HG03060 (cell line): ENCODE measurements around the gene OR10R2.
"Not testable (repeated sequence)": the region's sequence is repeated elsewhere in the genome, so short reads cannot be mapped to it uniquely, and the experiment has no call there.

Experiments used
- ATAC-seq: cut with Tn5 transposase; IDR thresholded peaks from one replicate; pipeline ENCODE4 v1.9.1; 2021; ENCODE audit warnings: low read depth, moderate number of reproducible peaks; ENCODE audit not compliant: unreplicated experiment

The OR10R2 gene, protein sequence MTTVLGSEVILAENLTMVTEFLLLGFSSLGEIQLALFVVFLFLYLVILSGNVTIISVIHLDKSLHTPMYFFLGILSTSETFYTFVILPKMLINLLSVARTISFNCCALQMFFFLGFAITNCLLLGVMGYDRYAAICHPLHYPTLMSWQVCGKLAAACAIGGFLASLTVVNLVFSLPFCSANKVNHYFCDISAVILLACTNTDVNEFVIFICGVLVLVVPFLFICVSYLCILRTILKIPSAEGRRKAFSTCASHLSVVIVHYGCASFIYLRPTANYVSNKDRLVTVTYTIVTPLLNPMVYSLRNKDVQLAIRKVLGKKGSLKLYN

DNA sequence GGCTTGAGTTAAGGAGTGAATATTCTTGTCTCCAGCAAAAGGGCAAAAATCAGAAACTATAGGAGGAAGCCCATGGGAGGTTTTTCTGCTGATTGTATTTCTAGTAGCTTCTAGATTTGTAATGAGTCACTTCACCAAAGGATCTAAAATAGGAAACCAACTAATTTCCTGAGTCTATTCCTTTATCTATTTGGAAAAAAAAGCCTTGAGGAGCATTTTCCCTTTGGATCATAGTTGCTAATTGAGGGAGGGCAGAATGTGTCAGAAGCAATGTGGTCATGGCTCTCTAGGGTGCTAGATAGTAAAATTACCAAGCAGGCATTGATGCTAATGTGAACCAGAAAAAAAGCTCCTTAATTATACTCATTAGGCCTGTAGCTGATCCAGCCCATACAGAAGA lies at the start of gene OR10R2:
Gene OR10R2, plus strand, starts transcription at position 301 of the 400 bp plus-strand sequence. CDS start 106 bp downstream, outside the sequence.
- no peak for ATAC-seq

DNA sequence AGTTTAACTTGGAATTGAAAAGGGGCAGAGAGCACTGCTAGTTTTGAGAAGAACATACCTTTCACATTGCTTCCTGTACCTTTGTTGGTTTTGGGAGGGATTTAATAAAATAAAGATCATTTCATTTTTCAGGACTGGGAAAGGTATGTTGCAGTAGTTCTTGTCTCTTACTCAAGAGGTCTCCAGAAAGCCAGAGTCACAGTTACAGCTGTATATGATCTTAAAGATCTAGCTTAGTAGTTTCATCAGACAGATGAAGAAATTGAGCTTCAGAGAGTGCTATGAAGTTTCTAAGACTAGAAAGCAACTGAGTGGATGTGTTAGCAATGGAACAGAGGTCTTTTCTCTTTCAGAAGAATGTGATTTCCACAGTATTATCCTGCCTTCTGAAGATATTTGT lies 47.0 kb upstream of the OR10R2 start:
- ATAC-seq, result no peak

GRCh38 chr1:158426137-158426536 lies 45.9 kb upstream of the OR10R2 start, which contains the start of gene OR10K2:
Gene OR10K2, minus strand, starts transcription at chr1:158426237. Its CDS starts 5,371 bp downstream, at chr1:158420866.
- ATAC-seq, result no peak

GRCh38 chr1:158430163-158430562 lies 41.9 kb upstream of the OR10R2 start:
- ATAC-seq, result not testable (repeated sequence)

DNA sequence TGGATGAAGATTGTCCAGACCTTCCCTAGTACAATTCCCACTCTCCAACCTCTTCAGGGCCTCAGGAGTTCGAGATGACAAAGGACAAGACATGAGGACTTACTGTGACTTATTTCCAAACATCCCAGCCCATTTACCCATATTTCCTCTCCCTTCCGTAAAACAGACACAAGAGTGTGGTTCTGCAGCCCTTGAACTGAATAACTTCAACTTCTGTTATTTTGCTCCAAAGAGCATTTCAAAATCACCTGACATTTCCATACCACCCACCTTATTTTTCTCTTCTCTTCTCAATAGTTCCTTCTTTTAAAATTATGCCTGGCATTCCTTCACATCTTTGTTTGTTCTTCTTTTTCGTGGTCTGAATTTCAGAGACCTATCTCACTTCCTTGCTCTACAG lies 37.3 kb upstream of the OR10R2 start:
- no peak for ATAC-seq

DNA sequence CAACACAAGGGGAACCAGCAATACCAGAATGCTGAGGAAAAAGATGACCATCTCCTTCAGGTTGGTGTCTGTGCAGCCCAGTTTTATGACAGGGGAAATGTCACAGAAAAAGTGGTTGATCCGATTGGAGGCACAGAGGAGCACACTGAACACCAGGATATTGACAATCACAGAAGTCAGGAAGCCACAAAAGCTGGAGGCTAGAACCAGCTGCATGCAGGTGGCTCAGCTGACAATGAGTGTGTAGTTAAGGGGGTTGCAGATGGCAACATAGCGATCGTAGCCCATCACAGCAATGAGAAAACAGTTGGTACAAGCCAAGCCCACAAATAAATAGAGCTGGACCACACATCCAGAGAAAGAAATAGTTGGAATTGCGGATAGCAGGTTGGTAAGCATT lies 26.6 kb upstream of the OR10R2 start:
- no peak for ATAC-seq

GRCh38 chr1:158454537-158454936 lies 17.5 kb upstream of the OR10R2 start:
- ATAC-seq, result no peak

DNA sequence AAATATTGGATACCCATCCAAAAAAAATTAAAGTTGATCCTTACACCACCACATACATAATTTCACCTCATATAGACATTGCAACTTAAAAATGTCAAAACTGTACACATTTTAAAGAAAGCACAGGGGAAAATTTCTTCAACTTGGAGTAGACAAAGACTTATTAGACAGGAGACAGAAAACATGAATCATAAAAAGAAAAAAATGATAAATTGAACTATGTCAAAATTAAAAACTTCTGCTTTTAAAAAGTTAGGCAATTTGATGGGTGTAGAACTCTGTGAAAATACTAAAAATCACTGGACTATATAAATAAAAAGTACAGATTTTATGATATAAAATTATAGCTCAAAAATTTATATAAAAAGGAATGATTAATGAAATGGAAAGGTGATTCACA lies 14.8 kb upstream of the OR10R2 start:
- ATAC-seq, result no peak

- ATAC-seq, result no peak
These were observed 13.8 kb upstream of the OR10R2 start for GRCh38 chr1:158458263-158458662.

DNA sequence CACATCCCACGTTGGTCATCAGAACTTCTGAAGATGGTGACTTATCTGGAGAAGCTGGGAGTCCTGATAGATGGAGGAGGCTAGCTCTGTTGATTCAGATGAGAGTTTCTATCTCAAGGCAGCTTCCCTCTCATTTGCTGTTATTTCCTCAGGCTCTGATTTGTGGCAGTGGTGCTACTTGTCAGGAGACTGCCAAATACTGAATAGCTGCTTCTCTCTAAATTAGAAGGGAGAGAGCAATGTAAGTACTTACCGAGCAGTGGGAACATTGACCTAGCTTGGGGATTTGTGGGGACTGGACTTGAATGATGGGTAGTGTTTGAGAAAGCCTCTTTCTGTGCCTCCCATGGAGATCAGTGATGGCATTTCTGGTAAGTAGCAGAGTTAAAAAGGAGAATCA lies 10.5 kb upstream of the OR10R2 start, which contains the start of gene OR10K1:
Gene OR10K1, plus strand, starts transcription at position 301 of the 400 bp plus-strand sequence. CDS start 3,728 bp downstream, outside the sequence.
- no peak for ATAC-seq

- ATAC-seq, result no peak
These were observed 13.4 kb downstream of the OR10R2 start for GRCh38 chr1:158485455-158485854.

DNA sequence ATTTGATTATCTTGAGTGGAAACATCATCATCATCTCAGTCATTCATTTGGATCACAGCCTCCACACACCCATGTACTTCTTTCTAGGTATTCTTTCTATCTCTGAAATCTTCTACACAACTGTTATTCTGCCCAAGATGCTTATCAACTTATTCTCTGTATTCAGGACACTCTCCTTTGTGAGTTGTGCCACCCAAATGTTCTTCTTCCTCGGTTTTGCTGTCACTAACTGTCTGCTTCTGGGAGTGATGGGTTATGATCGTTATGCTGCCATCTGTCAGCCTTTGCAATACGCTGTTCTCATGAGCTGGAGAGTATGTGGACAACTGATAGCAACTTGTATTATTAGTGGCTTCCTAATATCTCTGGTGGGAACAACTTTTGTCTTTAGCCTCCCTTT lies 19.3 kb downstream of the OR10R2 start:
- ATAC-seq, result no peak

GRCh38 chr1:158493054-158493453 lies 21.0 kb downstream of the OR10R2 start:
- no peak for ATAC-seq

DNA sequence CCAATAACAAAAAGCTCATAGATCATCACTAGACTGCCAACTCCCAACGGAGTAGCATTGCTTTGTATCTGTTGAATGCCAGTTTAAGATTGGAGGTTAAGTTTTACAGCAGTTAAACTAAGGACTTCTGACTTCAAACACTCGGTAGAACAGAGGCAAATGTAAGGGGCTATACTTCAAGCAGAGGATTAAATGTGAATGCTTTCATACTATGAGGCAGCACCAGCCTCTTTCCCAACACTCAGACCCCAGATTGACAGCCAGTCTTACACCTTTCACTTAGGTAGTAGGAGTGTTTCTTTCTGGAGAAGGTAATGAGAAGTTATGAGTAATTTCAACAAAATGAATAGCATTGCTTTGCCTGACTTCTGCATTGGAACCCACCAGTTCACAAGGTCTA lies 22.8 kb downstream of the OR10R2 start:
- ATAC-seq, result no peak

- no peak for ATAC-seq
These were observed 24.4 kb downstream of the OR10R2 start for GRCh38 chr1:158496374-158496773.

- no peak for ATAC-seq
These were observed 34.5 kb downstream of the OR10R2 start for GRCh38 chr1:158506369-158506987.

GRCh38 chr1:158507511-158507910 lies 35.5 kb downstream of the OR10R2 start:
- no peak for ATAC-seq

DNA sequence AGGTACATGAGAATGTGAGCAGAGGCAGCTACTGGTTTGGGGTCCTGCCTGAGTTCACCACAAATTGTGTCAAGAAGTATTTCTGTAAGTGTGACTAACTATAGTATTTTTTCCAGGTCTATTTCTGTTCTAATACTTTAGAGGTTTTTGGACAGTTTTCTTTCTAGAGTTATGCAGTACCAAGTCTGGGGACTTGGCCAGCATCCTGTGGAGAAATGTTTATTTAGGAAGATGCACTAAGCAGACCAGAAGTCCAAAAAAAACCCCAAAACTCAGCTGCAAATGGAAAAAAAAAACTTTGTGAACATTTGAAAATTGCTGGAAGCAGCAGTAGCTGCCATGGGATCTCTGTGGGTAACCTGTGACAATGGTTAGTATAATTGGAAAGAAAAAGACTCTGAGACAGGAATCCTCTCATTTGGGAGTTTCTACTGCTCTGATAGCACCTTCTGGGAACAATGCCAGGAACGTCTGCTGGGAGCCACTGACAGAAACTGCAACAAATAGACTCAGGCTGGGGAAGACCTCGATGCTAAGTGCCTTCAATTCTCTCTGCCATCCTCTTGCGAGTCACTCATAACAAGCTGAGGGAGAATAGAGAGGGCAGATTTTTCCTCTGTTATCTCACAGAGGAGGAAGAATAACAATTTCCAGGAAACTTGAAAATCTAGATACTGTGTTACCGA lies 37.6 kb downstream of the OR10R2 start:
- ATAC-seq, result no peak

GRCh38 chr1:158516966-158517365 lies 44.9 kb downstream of the OR10R2 start:
- ATAC-seq, result no peak

DNA sequence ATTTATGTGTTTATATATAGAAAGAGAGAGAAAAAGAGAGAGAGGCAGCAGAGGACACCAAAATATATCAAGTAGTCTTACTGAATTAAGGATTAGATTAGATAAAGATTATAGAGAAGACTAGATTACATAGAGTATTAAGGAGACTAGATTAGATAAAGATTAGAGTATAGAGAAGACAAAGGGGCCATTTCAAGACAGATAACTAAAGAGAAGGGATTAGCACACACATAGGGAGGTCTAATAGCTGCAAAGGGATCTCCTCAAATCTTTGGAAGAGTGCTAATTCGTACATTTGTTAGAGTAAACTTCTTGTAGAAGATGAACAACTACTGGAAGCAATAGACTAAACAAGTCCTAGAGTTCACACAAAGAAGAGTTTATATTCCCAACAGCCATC lies 48.0 kb downstream of the OR10R2 start:
- ATAC-seq, result no peak

DNA sequence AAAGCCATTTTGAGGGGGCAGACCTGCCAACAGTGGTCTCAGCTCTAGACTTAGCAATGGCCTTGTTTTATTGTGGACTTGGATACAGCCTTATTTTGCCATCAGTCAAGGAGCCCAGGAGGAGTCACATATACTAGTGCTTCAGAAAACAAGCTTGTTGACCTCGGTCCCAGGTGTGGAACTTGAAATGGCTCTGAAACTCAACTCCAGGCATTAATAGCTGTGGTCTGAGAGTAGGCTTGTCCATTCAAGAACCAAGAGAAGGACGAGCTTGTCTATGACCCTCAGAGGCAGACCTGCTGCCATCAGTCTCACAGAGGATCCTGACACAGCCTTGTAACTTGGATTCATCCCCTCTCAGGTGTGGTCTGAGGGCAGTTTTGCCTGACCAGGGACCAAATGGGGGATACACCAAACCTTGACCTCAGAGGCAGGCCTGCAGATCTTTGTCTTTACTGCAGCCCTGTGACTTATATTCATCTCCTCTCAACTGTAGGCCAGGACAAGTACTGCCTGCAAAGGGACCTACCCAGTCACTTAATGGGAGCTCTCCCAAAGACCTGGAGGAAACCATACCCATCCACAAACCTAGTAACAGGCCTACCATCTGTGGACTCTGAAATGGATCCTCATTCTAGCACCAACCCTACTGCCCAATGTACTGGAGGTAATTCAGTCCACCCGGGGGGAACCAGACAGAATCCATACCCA lies 49.1 kb downstream of the OR10R2 start:
- ATAC-seq, result no peak
